Measurements from ENCODE around the gene RNF182. TPM values are rescaled to one million over a fixed set of nuclear protein-coding genes. Genes with fewer than 3 reads are reported as not detected.
A peak's percentile ranks its signal among the peaks of the same experiment; 100 is the strongest.
"Not testable (repeated sequence)": the region's sequence is repeated elsewhere in the genome, so short reads cannot be mapped to it uniquely, and the experiment has no call there.

RNF182 gene
- total RNA-seq: not detected

- H3K27me3 Mint-ChIP-seq: peaks cover 49% of the 10 kb centered on the region
- H3K4me1 Mint-ChIP-seq: peaks cover 13% of the 10 kb centered on the region
- H3K27ac Mint-ChIP-seq: no peak within 1 kb of the TSS
- H3K9me3 Mint-ChIP-seq: no peaks in the 10 kb centered on the region
- no peaks in the 10 kb centered on the region for H3K36me3 Mint-ChIP-seq (ENCODE audit: low read depth)
- H3K4me3 Mint-ChIP-seq: peak within 1 kb of the TSS; percentile 79
- ATAC-seq (replicated peaks): peak; percentile 79
Measured at GRCh38 chr6:13924949-13925881, at the start of gene RNF182. RNF182 (plus strand) TSS chr6:13924952; CDS start chr6:13977120, 52,168 bp downstream.

GRCh38 chr6:13877051-13877450 is 47.7 kb upstream of the RNF182 start:
- Mint-ChIP-seq H3K27me3 (peaks cover 10% of the 10 kb centered on the region), H3K4me3 (no peak overlapping the region), H3K4me1 (peaks cover 5% of the 10 kb centered on the region), H3K9me3 (no peaks in the 10 kb centered on the region), H3K27ac (no peak overlapping the region), H3K36me3 (ENCODE audit: low read depth) (no peaks in the 10 kb centered on the region)
- ATAC-seq (replicated peaks): no peak

- not testable (repeated sequence) for H3K4me3 Mint-ChIP-seq; H3K27me3 Mint-ChIP-seq; H3K27ac Mint-ChIP-seq; H3K4me1 Mint-ChIP-seq; ATAC-seq (replicated peaks); H3K36me3 Mint-ChIP-seq (ENCODE audit: low read depth); H3K9me3 Mint-ChIP-seq
Measured at GRCh38 chr6:13880061-13880663, 44.6 kb upstream of the RNF182 start.

GRCh38 chr6:13881621-13882165 is 43.1 kb upstream of the RNF182 start:
- Mint-ChIP-seq H3K27me3 (peaks cover 7% of the 10 kb centered on the region), H3K36me3 (ENCODE audit: low read depth) (no peaks in the 10 kb centered on the region), H3K9me3 (no peaks in the 10 kb centered on the region), H3K27ac (no peak overlapping the region), H3K4me1 (no peaks in the 10 kb centered on the region), H3K4me3 (no peak overlapping the region)
- ATAC-seq (replicated peaks): no peak

GRCh38 chr6:13883966-13884365 is 40.8 kb upstream of the RNF182 start:
- H3K27ac Mint-ChIP-seq: no peak overlapping the region
- no peaks in the 10 kb centered on the region for H3K36me3 Mint-ChIP-seq (ENCODE audit: low read depth)
- peaks cover 7% of the 10 kb centered on the region for H3K27me3 Mint-ChIP-seq
- no peaks in the 10 kb centered on the region for H3K4me1 Mint-ChIP-seq
- no peaks in the 10 kb centered on the region for H3K9me3 Mint-ChIP-seq
- no peak overlapping the region for H3K4me3 Mint-ChIP-seq
- no peak for ATAC-seq (replicated peaks)

GRCh38 chr6:13884397-13884796 is 40.4 kb upstream of the RNF182 start:
- H3K4me3 Mint-ChIP-seq: no peak overlapping the region
- H3K4me1 Mint-ChIP-seq: no peaks in the 10 kb centered on the region
- no peak overlapping the region for H3K27ac Mint-ChIP-seq
- ATAC-seq (replicated peaks): no peak
- no peaks in the 10 kb centered on the region for H3K9me3 Mint-ChIP-seq
- no peaks in the 10 kb centered on the region for H3K36me3 Mint-ChIP-seq (ENCODE audit: low read depth)
- H3K27me3 Mint-ChIP-seq: peaks cover 7% of the 10 kb centered on the region

GRCh38 chr6:13885601-13886000 is 39.2 kb upstream of the RNF182 start:
- ATAC-seq (replicated peaks): no peak
- no peaks in the 10 kb centered on the region for H3K36me3 Mint-ChIP-seq (ENCODE audit: low read depth)
- no peaks in the 10 kb centered on the region for H3K4me1 Mint-ChIP-seq
- no peaks in the 10 kb centered on the region for H3K9me3 Mint-ChIP-seq
- H3K27me3 Mint-ChIP-seq: peaks cover 7% of the 10 kb centered on the region
- H3K4me3 Mint-ChIP-seq: no peak overlapping the region
- no peak overlapping the region for H3K27ac Mint-ChIP-seq

- no peaks in the 10 kb centered on the region for H3K36me3 Mint-ChIP-seq (ENCODE audit: low read depth)
- ATAC-seq (replicated peaks): no peak
- H3K9me3 Mint-ChIP-seq: no peaks in the 10 kb centered on the region
- no peaks in the 10 kb centered on the region for H3K27me3 Mint-ChIP-seq
- no peak overlapping the region for H3K4me3 Mint-ChIP-seq
- H3K27ac Mint-ChIP-seq: no peak overlapping the region
- H3K4me1 Mint-ChIP-seq: no peaks in the 10 kb centered on the region
Measured at GRCh38 chr6:13886949-13887348, 37.8 kb upstream of the RNF182 start.

GRCh38 chr6:13892017-13892645 is 32.6 kb upstream of the RNF182 start:
- no peak overlapping the region for H3K27ac Mint-ChIP-seq
- ATAC-seq (replicated peaks): no peak
- no peaks in the 10 kb centered on the region for H3K36me3 Mint-ChIP-seq (ENCODE audit: low read depth)
- H3K9me3 Mint-ChIP-seq: no peaks in the 10 kb centered on the region
- no peak overlapping the region for H3K4me3 Mint-ChIP-seq
- H3K4me1 Mint-ChIP-seq: no peaks in the 10 kb centered on the region
- H3K27me3 Mint-ChIP-seq: peaks cover 7% of the 10 kb centered on the region

GRCh38 chr6:13902922-13903321 is 21.8 kb upstream of the RNF182 start:
- no peak for ATAC-seq (replicated peaks)
- Mint-ChIP-seq H3K27ac (no peak overlapping the region), H3K9me3 (no peaks in the 10 kb centered on the region), H3K27me3 (peaks cover 33% of the 10 kb centered on the region), H3K4me3 (no peak overlapping the region), H3K36me3 (ENCODE audit: low read depth) (no peaks in the 10 kb centered on the region), H3K4me1 (no peaks in the 10 kb centered on the region)

GRCh38 chr6:13903364-13903763 is 21.4 kb upstream of the RNF182 start:
- peaks cover 33% of the 10 kb centered on the region for H3K27me3 Mint-ChIP-seq
- H3K36me3 Mint-ChIP-seq (ENCODE audit: low read depth): no peaks in the 10 kb centered on the region
- H3K4me1 Mint-ChIP-seq: no peaks in the 10 kb centered on the region
- no peak for ATAC-seq (replicated peaks)
- H3K9me3 Mint-ChIP-seq: no peaks in the 10 kb centered on the region
- no peak overlapping the region for H3K27ac Mint-ChIP-seq
- no peak overlapping the region for H3K4me3 Mint-ChIP-seq

GRCh38 chr6:13907001-13907350 is 17.8 kb upstream of the RNF182 start:
- ATAC-seq (replicated peaks): no peak
- Mint-ChIP-seq H3K4me1 (no peaks in the 10 kb centered on the region), H3K27me3 (peaks cover 29% of the 10 kb centered on the region), H3K27ac (no peak overlapping the region), H3K9me3 (no peaks in the 10 kb centered on the region), H3K4me3 (no peak overlapping the region), H3K36me3 (ENCODE audit: low read depth) (no peaks in the 10 kb centered on the region)

GRCh38 chr6:13907614-13908215 is 17.0 kb upstream of the RNF182 start:
- no peaks in the 10 kb centered on the region for H3K36me3 Mint-ChIP-seq (ENCODE audit: low read depth)
- H3K27ac Mint-ChIP-seq: no peak overlapping the region
- H3K4me3 Mint-ChIP-seq: no peak overlapping the region
- no peak for ATAC-seq (replicated peaks)
- no peaks in the 10 kb centered on the region for H3K4me1 Mint-ChIP-seq
- H3K9me3 Mint-ChIP-seq: no peaks in the 10 kb centered on the region
- H3K27me3 Mint-ChIP-seq: peaks cover 24% of the 10 kb centered on the region

- peak; percentile 60 for ATAC-seq (replicated peaks)
- H3K27me3 Mint-ChIP-seq: peaks cover 14% of the 10 kb centered on the region
Measured at GRCh38 chr6:13908955-13909381, 15.8 kb upstream of the RNF182 start.

More at GRCh38 chr6:13908955-13909381, 15.8 kb upstream of the RNF182 start:
- no peaks in the 10 kb centered on the region for H3K9me3 Mint-ChIP-seq
- no peaks in the 10 kb centered on the region for H3K36me3 Mint-ChIP-seq (ENCODE audit: low read depth)
- H3K4me3 Mint-ChIP-seq: no peak overlapping the region
- no peak overlapping the region for H3K27ac Mint-ChIP-seq
- no peaks in the 10 kb centered on the region for H3K4me1 Mint-ChIP-seq
